Measurements from ENCODE around the gene ANAPC5. TPM values are rescaled to one million over a fixed set of nuclear protein-coding genes. Genes with fewer than 3 reads are reported as not detected.

ANAPC5 gene
- total RNA-seq, 1 donor from 2014 or later, result 86.0 TPM

DNA sequence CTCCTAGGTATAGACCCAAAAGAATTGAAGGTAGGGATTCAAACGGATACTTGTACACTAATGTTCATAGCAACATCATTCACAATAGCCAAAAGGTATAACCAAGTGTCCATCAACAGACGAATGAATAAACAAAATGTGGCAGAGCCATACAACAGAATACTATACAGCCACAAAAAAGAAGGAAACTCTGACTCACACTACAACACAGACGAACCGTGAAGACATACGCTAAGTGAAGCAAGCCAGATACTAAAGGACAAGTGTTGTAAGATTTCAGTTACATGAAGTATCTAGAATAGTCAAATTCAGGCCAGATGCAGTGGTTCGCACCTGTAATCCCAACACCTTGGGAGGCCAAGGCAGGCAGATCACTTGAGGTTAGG is 74.8 kb downstream of the ANAPC5 start:
- Mint-ChIP-seq H3K4me1 (ENCODE audit: low read depth, unreplicated experiment) (no peaks in the 10 kb centered on the region), H3K4me3 (ENCODE audit: unreplicated experiment) (no peak overlapping the region), H3K27me3 (ENCODE audit: unreplicated experiment) (peaks cover 7% of the 10 kb centered on the region), H3K27ac (ENCODE audit: unreplicated experiment) (no peak overlapping the region), H3K36me3 (ENCODE audit: unreplicated experiment) (peaks cover 7% of the 10 kb centered on the region), H3K9me3 (ENCODE audit: unreplicated experiment) (peaks cover 1% of the 10 kb centered on the region)
- TF ChIP-seq, protein P1, sequence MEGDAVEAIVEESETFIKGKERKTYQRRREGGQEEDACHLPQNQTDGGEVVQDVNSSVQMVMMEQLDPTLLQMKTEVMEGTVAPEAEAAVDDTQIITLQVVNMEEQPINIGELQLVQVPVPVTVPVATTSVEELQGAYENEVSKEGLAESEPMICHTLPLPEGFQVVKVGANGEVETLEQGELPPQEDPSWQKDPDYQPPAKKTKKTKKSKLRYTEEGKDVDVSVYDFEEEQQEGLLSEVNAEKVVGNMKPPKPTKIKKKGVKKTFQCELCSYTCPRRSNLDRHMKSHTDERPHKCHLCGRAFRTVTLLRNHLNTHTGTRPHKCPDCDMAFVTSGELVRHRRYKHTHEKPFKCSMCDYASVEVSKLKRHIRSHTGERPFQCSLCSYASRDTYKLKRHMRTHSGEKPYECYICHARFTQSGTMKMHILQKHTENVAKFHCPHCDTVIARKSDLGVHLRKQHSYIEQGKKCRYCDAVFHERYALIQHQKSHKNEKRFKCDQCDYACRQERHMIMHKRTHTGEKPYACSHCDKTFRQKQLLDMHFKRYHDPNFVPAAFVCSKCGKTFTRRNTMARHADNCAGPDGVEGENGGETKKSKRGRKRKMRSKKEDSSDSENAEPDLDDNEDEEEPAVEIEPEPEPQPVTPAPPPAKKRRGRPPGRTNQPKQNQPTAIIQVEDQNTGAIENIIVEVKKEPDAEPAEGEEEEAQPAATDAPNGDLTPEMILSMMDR (IDR thresholded peaks at IDR 0.05; ENCODE audit: partially characterized antibody, unreplicated experiment), result no peak
- no peak for DNase-seq

GRCh38 chr12:121274036-121274763 is 78.0 kb downstream of the ANAPC5 start:
- no peak for DNase-seq
- Mint-ChIP-seq H3K9me3 (ENCODE audit: unreplicated experiment) (peaks cover 2% of the 10 kb centered on the region), H3K27me3 (ENCODE audit: unreplicated experiment) (peaks cover 6% of the 10 kb centered on the region), H3K27ac (ENCODE audit: unreplicated experiment) (no peak overlapping the region), H3K36me3 (ENCODE audit: unreplicated experiment) (peaks cover 7% of the 10 kb centered on the region), H3K4me3 (ENCODE audit: unreplicated experiment) (no peak overlapping the region), H3K4me1 (ENCODE audit: low read depth, unreplicated experiment) (no peaks in the 10 kb centered on the region)
- TF ChIP-seq, protein P1 (IDR thresholded peaks at IDR 0.05; ENCODE audit: partially characterized antibody, unreplicated experiment), result no peak

GRCh38 chr12:121273364-121273896 is 78.8 kb downstream of the ANAPC5 start:
- H3K4me3 Mint-ChIP-seq (ENCODE audit: unreplicated experiment), result no peak overlapping the region
- no peak overlapping the region for H3K27ac Mint-ChIP-seq (ENCODE audit: unreplicated experiment)
- H3K4me1 Mint-ChIP-seq (ENCODE audit: low read depth, unreplicated experiment), result no peaks in the 10 kb centered on the region
- no peak for DNase-seq
- TF ChIP-seq, protein P1 (IDR thresholded peaks at IDR 0.05; ENCODE audit: partially characterized antibody, unreplicated experiment), result no peak
- peaks cover 5% of the 10 kb centered on the region for H3K27me3 Mint-ChIP-seq (ENCODE audit: unreplicated experiment)
- H3K36me3 Mint-ChIP-seq (ENCODE audit: unreplicated experiment), result peaks cover 4% of the 10 kb centered on the region
- peaks cover 3% of the 10 kb centered on the region for H3K9me3 Mint-ChIP-seq (ENCODE audit: unreplicated experiment)

DNA sequence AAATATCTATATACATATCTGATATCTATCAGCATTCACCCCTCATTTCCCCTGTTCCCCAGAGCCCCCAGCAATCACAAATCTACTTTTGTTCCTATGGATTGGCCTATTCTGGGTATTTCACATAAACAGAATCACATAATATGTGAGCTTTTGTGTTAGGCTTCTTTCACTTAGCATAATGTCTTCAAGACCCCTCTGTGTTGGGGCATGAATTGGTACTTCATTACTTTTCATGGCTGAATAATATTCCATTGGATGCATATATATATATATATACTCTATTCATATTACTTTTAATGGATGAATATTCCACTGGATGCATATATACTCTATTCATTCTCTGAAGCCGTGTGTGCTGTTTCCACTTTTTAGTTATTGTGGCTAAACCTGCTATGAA is 84.4 kb downstream of the ANAPC5 start:
- DNase-seq, result no peak
- Mint-ChIP-seq H3K4me3 (ENCODE audit: unreplicated experiment) (no peak overlapping the region), H3K36me3 (ENCODE audit: unreplicated experiment) (no peaks in the 10 kb centered on the region), H3K4me1 (ENCODE audit: low read depth, unreplicated experiment) (no peaks in the 10 kb centered on the region), H3K27ac (ENCODE audit: unreplicated experiment) (no peak overlapping the region), H3K9me3 (ENCODE audit: unreplicated experiment) (peaks cover 3% of the 10 kb centered on the region), H3K27me3 (ENCODE audit: unreplicated experiment) (peaks cover 2% of the 10 kb centered on the region)
- TF ChIP-seq, protein P1 (IDR thresholded peaks at IDR 0.05; ENCODE audit: partially characterized antibody, unreplicated experiment), result no peak

- peaks cover 1% of the 10 kb centered on the region for H3K9me3 Mint-ChIP-seq (ENCODE audit: unreplicated experiment)
These were observed 87.2 kb downstream of the ANAPC5 start for GRCh38 chr12:121264951-121265515.

More at GRCh38 chr12:121264951-121265515, 87.2 kb downstream of the ANAPC5 start:
- peaks cover 5% of the 10 kb centered on the region for H3K27me3 Mint-ChIP-seq (ENCODE audit: unreplicated experiment)
- no peak overlapping the region for H3K4me3 Mint-ChIP-seq (ENCODE audit: unreplicated experiment)
- no peak for DNase-seq
- TF ChIP-seq, protein P1 (IDR thresholded peaks at IDR 0.05; ENCODE audit: partially characterized antibody, unreplicated experiment), result no peak
- H3K36me3 Mint-ChIP-seq (ENCODE audit: unreplicated experiment), result no peaks in the 10 kb centered on the region
- no peaks in the 10 kb centered on the region for H3K4me1 Mint-ChIP-seq (ENCODE audit: low read depth, unreplicated experiment)
- no peak overlapping the region for H3K27ac Mint-ChIP-seq (ENCODE audit: unreplicated experiment)

Data from glutamatergic neuron (in vitro differentiated cells).